Breast epithelium (tissue), 4 donors: ENCODE results near the gene FSTL3. TPM values are rescaled to one million over a fixed set of nuclear protein-coding genes. Genes with fewer than 3 reads are reported as not detected.

Source experiments
- DNase-seq, 2 donors: peaks; one replicate each; pipeline ENCODE4 v3.0.0-alpha.2; 2019; ENCODE audit warnings: low spot score in 2 of 2
- H3K27ac ChIP-seq, 2 donors: fragments of 200-600 bp; sonication (generic) in 1 of 2; one replicate each; pipeline ENCODE4 v1.5.1; 2016 to 2019; ENCODE audit warnings: mild to moderate bottlenecking in 1 of 2
- H3K27me3 ChIP-seq, 2 donors: fragments of 200-600 bp; sonication (generic) in 1 of 2; one replicate each; pipeline versions ENCODE4 v1.5.1 to v1.6.0; 2017 to 2019; ENCODE audit warnings: control low read depth in 1 of 2, mild to moderate bottlenecking in 1 of 2
- H3K36me3 ChIP-seq: fragments of 200-600 bp; one replicate; pipeline ENCODE4 v1.5.1; 2019
- H3K4me1 ChIP-seq, 2 donors: fragments of 200-600 bp; sonication (generic); one replicate each; pipeline ENCODE4 v1.5.1; 2016 to 2019; ENCODE audit warnings: control low read depth in 1 of 2
- H3K4me3 ChIP-seq, 3 donors: fragments of 200-600 bp; sonication (generic); 1 replicate in 2 of 3; 2 replicates in 1 of 3; pipeline ENCODE4 v1.5.1; 2016 to 2019; ENCODE audit warnings: mild to moderate bottlenecking in 3 of 3, moderate library complexity in 2 of 3
- H3K9me3 ChIP-seq, 2 donors: fragments of 200-600 bp; sonication (generic) in 1 of 2; one replicate each; pipeline ENCODE4 v1.5.1; 2016 to 2019; ENCODE audit warnings: control low read depth in 1 of 2
- CTCF ChIP-seq, 3 donors: fragments of 450-650 bp; IDR thresholded peaks; one replicate each; pipeline ENCODE4 v1.5.1; 2016 to 2017; ENCODE audit warnings: antibody characterized with exemption in 3 of 3, mild to moderate bottlenecking in 3 of 3, moderate library complexity in 3 of 3
- POLR2A ChIP-seq: fragments of 450-650 bp; IDR thresholded peaks from one replicate; pipeline ENCODE4 v1.6.1; 2016; ENCODE audit warnings: antibody characterized with exemption, mild to moderate bottlenecking, moderate library complexity
- POLR2AphosphoS5 ChIP-seq, 3 donors: sonication (generic); formaldehyde crosslinking; IDR thresholded peaks; one replicate each; pipeline ENCODE4 v1.6.1; 2017; ENCODE audit warnings: antibody characterized with exemption in 3 of 3
- intact Hi-C: fragments of 100-400 bp; cut with DNase I; formaldehyde crosslinking; loops from one replicate; pipeline ENCODE4 v1.15.1; 2023; ENCODE audit warnings: low total_unique reads
- total RNA-seq, 3 donors: library from RNA; depleted of rRNA; stranded (reverse); fragments of >200 nt; gene quantifications; one replicate each; pipeline ENCODE4 v1.1.0, GENCODE V29; 2016

Gene FSTL3
- total RNA-seq, 3 donors from 2014 or later = 37.8 to 198 (median 111) TPM

GRCh38 chr19:633068-633785 lies 43.0 kb upstream of the FSTL3 start, which contains the start of gene POLRMT:
Gene POLRMT (minus strand): TSS chr19:633537. CDS start chr19:633512, 25 bp downstream.
- intact Hi-C loops = no loop called here
- H3K36me3 ChIP-seq = no peaks in the 10 kb centered on the region
- H3K4me1 ChIP-seq = peaks cover 4 to 13% of the 10 kb centered on the region in 2 donors
- peak within 1 kb of the TSS; percentile 54 to 55 for H3K27ac ChIP-seq
- DNase-seq = peak; percentile 98
- H3K4me3 ChIP-seq = peak within 1 kb of the TSS; percentile 65 to 78 (median 69)
- no peaks in the 10 kb centered on the region for H3K27me3 ChIP-seq
- H3K9me3 ChIP-seq = no peaks in the 10 kb centered on the region
- TF ChIP-seq POLR2A (no peak), CTCF (IDR thresholded peaks at IDR 0.05) (no peak), POLR2AphosphoS5 (IDR thresholded peaks at IDR 0.05) (peak in 2 of 3 donors; percentile 56 to 58)

GRCh38 chr19:633786-634639 lies 42.2 kb upstream of the FSTL3 start:
- no peak for TF ChIP-seq POLR2A
- TF ChIP-seq CTCF (IDR thresholded peaks at IDR 0.05) = no peak
- TF ChIP-seq POLR2AphosphoS5 (IDR thresholded peaks at IDR 0.05) = no peak
- no peaks in the 10 kb centered on the region for H3K27me3 ChIP-seq
- intact Hi-C loops = no loop called here
- peak overlapping the region in 1 of 2 donors; percentile 55 for H3K27ac ChIP-seq
- H3K36me3 ChIP-seq = no peaks in the 10 kb centered on the region
- H3K9me3 ChIP-seq = no peaks in the 10 kb centered on the region
- peaks cover 4 to 18% of the 10 kb centered on the region in 2 donors for H3K4me1 ChIP-seq
- H3K4me3 ChIP-seq = peak overlapping the region; percentile 65 to 78 (median 69)
- no peak for DNase-seq

GRCh38 chr19:634975-635652 lies 41.1 kb upstream of the FSTL3 start:
- Histone ChIP-seq H3K9me3 (no peaks in the 10 kb centered on the region), H3K4me3 (no peak overlapping the region), H3K36me3 (no peaks in the 10 kb centered on the region), H3K27me3 (no peaks in the 10 kb centered on the region), H3K27ac (no peak overlapping the region), H3K4me1 (peaks cover 4 to 20% of the 10 kb centered on the region in 2 donors)
- DNase-seq = no peak
- no peak for TF ChIP-seq POLR2AphosphoS5 (IDR thresholded peaks at IDR 0.05)
- TF ChIP-seq CTCF (IDR thresholded peaks at IDR 0.05) = no peak
- TF ChIP-seq POLR2A = no peak
- intact Hi-C loops = no loop called here

- peak overlapping the region; percentile 36 to 64 (median 58) for H3K4me3 ChIP-seq
- DNase-seq = no peak
- intact Hi-C loops = no loop called here
- H3K9me3 ChIP-seq = no peaks in the 10 kb centered on the region
- H3K27ac ChIP-seq = peak overlapping the region in 1 of 2 donors; percentile 29
- TF ChIP-seq CTCF (IDR thresholded peaks at IDR 0.05) = no peak
- TF ChIP-seq POLR2A = no peak
- TF ChIP-seq POLR2AphosphoS5 (IDR thresholded peaks at IDR 0.05) = no peak
- peaks cover 4 to 7% of the 10 kb centered on the region in 2 donors for H3K4me1 ChIP-seq
- H3K36me3 ChIP-seq = no peaks in the 10 kb centered on the region
- H3K27me3 ChIP-seq = no peaks in the 10 kb centered on the region
These were observed 37.3 kb upstream of the FSTL3 start for GRCh38 chr19:638906-639252.
